Activated CD8-positive, alpha-beta memory T cell treated with anti-CD3 and anti-CD28 coated beads for 1 hour (primary cell): ENCODE results near the gene SIKE1.
"Not testable (repeated sequence)": the region's sequence is repeated elsewhere in the genome, so short reads cannot be mapped to it uniquely, and the experiment has no call there.

Experiments used
- DNase-seq, 2 donors: peaks; one replicate each; pipeline ENCODE4 v3.0.0-alpha.2; 2020; ENCODE audit warnings: low read depth in 1 of 2; ENCODE audit errors: extremely low read depth in 1 of 2

The SIKE1 gene

GRCh38 chr1:114756009-114756892 lies 24.2 kb downstream of the SIKE1 start:
- no peak for DNase-seq

GRCh38 chr1:114755006-114755931 lies 25.2 kb downstream of the SIKE1 start:
- DNase-seq, result no peak

- DNase-seq, result not testable (repeated sequence)
Measured at GRCh38 chr1:114753702-114754101, 26.8 kb downstream of the SIKE1 start.

- DNase-seq, result no peak
Measured at GRCh38 chr1:114753143-114753542, 27.3 kb downstream of the SIKE1 start.

- DNase-seq, result no peak
Measured at GRCh38 chr1:114750780-114751179, 29.7 kb downstream of the SIKE1 start.

- DNase-seq, result no peak
Measured at GRCh38 chr1:114749835-114750234, 30.6 kb downstream of the SIKE1 start.

GRCh38 chr1:114746450-114747121 lies 33.9 kb downstream of the SIKE1 start:
- DNase-seq, result no peak

GRCh38 chr1:114745291-114745690 lies 35.2 kb downstream of the SIKE1 start:
- DNase-seq, result no peak

GRCh38 chr1:114741963-114742746 lies 38.3 kb downstream of the SIKE1 start:
- DNase-seq, result no peak

- no peak for DNase-seq
Measured at GRCh38 chr1:114740331-114740730, 40.2 kb downstream of the SIKE1 start.

GRCh38 chr1:114737314-114737849 lies 43.1 kb downstream of the SIKE1 start:
- no peak for DNase-seq

- DNase-seq, result no peak
Measured at GRCh38 chr1:114735479-114735878, 45.0 kb downstream of the SIKE1 start.

GRCh38 chr1:114729782-114730181 lies 50.7 kb downstream of the SIKE1 start:
- no peak for DNase-seq

- no peak for DNase-seq
Measured at GRCh38 chr1:114728553-114728952, 51.9 kb downstream of the SIKE1 start.

- no peak for DNase-seq
Measured at GRCh38 chr1:114725230-114725629, 55.3 kb downstream of the SIKE1 start.

GRCh38 chr1:114723915-114724314 lies 56.6 kb downstream of the SIKE1 start:
- DNase-seq, result no peak

GRCh38 chr1:114723457-114723856 lies 57.0 kb downstream of the SIKE1 start:
- DNase-seq, result no peak

- DNase-seq, result no peak
Measured at GRCh38 chr1:114720492-114720891, 60.0 kb downstream of the SIKE1 start.
